ENCODE data around the gene SLC4A11.

DNA sequence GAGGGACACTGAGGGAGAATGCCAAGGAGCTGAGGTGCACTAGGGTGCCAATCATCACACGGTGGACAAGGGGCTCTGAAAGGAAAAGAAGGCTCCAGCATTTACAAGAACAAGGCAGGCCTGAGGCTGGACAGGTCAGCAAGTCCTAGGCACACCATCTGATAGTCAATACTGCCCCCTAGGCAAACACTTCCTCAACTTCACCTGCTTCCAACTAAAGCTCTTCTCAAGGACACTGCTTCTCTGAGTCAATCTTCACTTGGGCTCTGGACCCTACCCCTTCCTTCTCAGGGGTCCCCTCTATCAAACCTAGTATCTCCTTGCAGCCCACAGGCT is 37.7 kb upstream of the SLC4A11 start:
- TF ChIP-seq, protein P1, sequence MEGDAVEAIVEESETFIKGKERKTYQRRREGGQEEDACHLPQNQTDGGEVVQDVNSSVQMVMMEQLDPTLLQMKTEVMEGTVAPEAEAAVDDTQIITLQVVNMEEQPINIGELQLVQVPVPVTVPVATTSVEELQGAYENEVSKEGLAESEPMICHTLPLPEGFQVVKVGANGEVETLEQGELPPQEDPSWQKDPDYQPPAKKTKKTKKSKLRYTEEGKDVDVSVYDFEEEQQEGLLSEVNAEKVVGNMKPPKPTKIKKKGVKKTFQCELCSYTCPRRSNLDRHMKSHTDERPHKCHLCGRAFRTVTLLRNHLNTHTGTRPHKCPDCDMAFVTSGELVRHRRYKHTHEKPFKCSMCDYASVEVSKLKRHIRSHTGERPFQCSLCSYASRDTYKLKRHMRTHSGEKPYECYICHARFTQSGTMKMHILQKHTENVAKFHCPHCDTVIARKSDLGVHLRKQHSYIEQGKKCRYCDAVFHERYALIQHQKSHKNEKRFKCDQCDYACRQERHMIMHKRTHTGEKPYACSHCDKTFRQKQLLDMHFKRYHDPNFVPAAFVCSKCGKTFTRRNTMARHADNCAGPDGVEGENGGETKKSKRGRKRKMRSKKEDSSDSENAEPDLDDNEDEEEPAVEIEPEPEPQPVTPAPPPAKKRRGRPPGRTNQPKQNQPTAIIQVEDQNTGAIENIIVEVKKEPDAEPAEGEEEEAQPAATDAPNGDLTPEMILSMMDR (IDR thresholded peaks at IDR 0.05) = peak; percentile 28
- TF ChIP-seq POLR2AphosphoS5 (IDR thresholded peaks at IDR 0.05; ENCODE audit: low read depth, low read length) (no peak), TAF1 (IDR thresholded peaks at IDR 0.05; ENCODE audit: borderline replicate concordance, low read depth, low read length) (no peak), NFIC (IDR thresholded peaks at IDR 0.05; ENCODE audit: borderline replicate concordance) (no peak), RAD21 (IDR thresholded peaks at IDR 0.05; ENCODE audit: low read length) (peak; percentile 44), EZH2phosphoT487 (IDR thresholded peaks at IDR 0.05; ENCODE audit: borderline replicate concordance, low read depth) (no peak)
